ENCODE measurements around the gene AFAP1.
A peak's percentile ranks its signal among the peaks of the same experiment; 100 is the strongest.

Gene AFAP1

GRCh38 chr4:7759216-7759615 is 180.4 kb downstream of the AFAP1 start:
- peak overlapping the region in 8 of 21 experiments; percentile 2 to 83 (median 71) for H3K27ac ChIP-seq
- H3K4me3 ChIP-seq, result peak overlapping the region in 1 of 7 experiments; percentile 2

GRCh38 chr4:7758476-7758875 is 181.2 kb downstream of the AFAP1 start:
- peak overlapping the region in 2 of 21 experiments; percentile 68 to 83 for H3K27ac ChIP-seq

GRCh38 chr4:7757501-7758471 is 181.9 kb downstream of the AFAP1 start:
- H3K27ac ChIP-seq, result peak overlapping the region in 1 of 21 experiments; percentile 40
- no peak overlapping the region for H3K4me3 ChIP-seq

More at GRCh38 chr4:7758476-7758875, 181.2 kb downstream of the AFAP1 start:
- no peak overlapping the region for H3K4me3 ChIP-seq

- Histone ChIP-seq H3K4me3 (no peak overlapping the region), H3K27ac (peak overlapping the region in 1 of 21 experiments; percentile 40)
Observed at GRCh38 chr4:7756561-7757355, 182.9 kb downstream of the AFAP1 start.

GRCh38 chr4:7756071-7756470 is 183.6 kb downstream of the AFAP1 start:
- H3K4me3 ChIP-seq, result no peak overlapping the region
- H3K27ac ChIP-seq, result no peak overlapping the region

GRCh38 chr4:7755561-7755960 is 184.1 kb downstream of the AFAP1 start:
- H3K4me3 ChIP-seq, result no peak overlapping the region
- no peak overlapping the region for H3K27ac ChIP-seq

- Histone ChIP-seq H3K27ac (no peak overlapping the region), H3K4me3 (no peak overlapping the region)
Observed at GRCh38 chr4:7754565-7755262, 184.9 kb downstream of the AFAP1 start.

GRCh38 chr4:7753931-7754465 is 185.7 kb downstream of the AFAP1 start:
- H3K27ac ChIP-seq, result no peak overlapping the region

GRCh38 chr4:7753271-7753670 is 186.4 kb downstream of the AFAP1 start:
- Histone ChIP-seq H3K27ac (no peak overlapping the region), H3K4me3 (no peak overlapping the region)

More at GRCh38 chr4:7753931-7754465, 185.7 kb downstream of the AFAP1 start:
- H3K4me3 ChIP-seq, result no peak overlapping the region

GRCh38 chr4:7752649-7753048 is 187.0 kb downstream of the AFAP1 start:
- Histone ChIP-seq H3K4me3 (no peak overlapping the region), H3K27ac (no peak overlapping the region)

- H3K27ac ChIP-seq, result no peak overlapping the region
- no peak overlapping the region for H3K4me3 ChIP-seq
Observed at GRCh38 chr4:7750972-7751371, 188.7 kb downstream of the AFAP1 start.

- Histone ChIP-seq H3K27ac (no peak overlapping the region), H3K4me3 (no peak overlapping the region)
Observed at GRCh38 chr4:7750523-7750922, 189.1 kb downstream of the AFAP1 start.

GRCh38 chr4:7747566-7747965 is 192.1 kb downstream of the AFAP1 start:
- H3K4me3 ChIP-seq, result no peak overlapping the region
- H3K27ac ChIP-seq, result no peak overlapping the region

GRCh38 chr4:7747062-7747385 is 192.6 kb downstream of the AFAP1 start:
- H3K27ac ChIP-seq, result no peak overlapping the region

GRCh38 chr4:7746351-7747061 is 193.2 kb downstream of the AFAP1 start:
- no peak overlapping the region for H3K27ac ChIP-seq
- H3K4me3 ChIP-seq, result no peak overlapping the region

More at GRCh38 chr4:7747062-7747385, 192.6 kb downstream of the AFAP1 start:
- H3K4me3 ChIP-seq, result no peak overlapping the region

GRCh38 chr4:7745301-7745885 is 194.3 kb downstream of the AFAP1 start:
- no peak overlapping the region for H3K4me3 ChIP-seq
- no peak overlapping the region for H3K27ac ChIP-seq

- peak overlapping the region in 1 of 21 experiments; percentile 36 for H3K27ac ChIP-seq
Observed at GRCh38 chr4:7744142-7744804, 195.4 kb downstream of the AFAP1 start.

GRCh38 chr4:7742807-7743280 is 196.8 kb downstream of the AFAP1 start:
- H3K27ac ChIP-seq, result no peak overlapping the region

More at GRCh38 chr4:7744142-7744804, 195.4 kb downstream of the AFAP1 start:
- no peak overlapping the region for H3K4me3 ChIP-seq

More at GRCh38 chr4:7742807-7743280, 196.8 kb downstream of the AFAP1 start:
- no peak overlapping the region for H3K4me3 ChIP-seq

Data from skin epidermis (tissue), 12 donors.